Esophagus (tissue), 2 donors: ENCODE data around the gene ARHGEF4. TPM values are rescaled to one million over a fixed set of nuclear protein-coding genes. Genes with fewer than 3 reads are reported as not detected.
"Not testable (repeated sequence)": the region's sequence is repeated elsewhere in the genome, so short reads cannot be mapped to it uniquely, and the experiment has no call there.

ENCODE experiments used
- H3K27ac ChIP-seq, 2 donors: one replicate each; pipeline ENCODE4 v1.5.1; 2013; ENCODE audit warnings: low read depth in 2 of 2, mild to moderate bottlenecking in 2 of 2, inconsistent platforms in 1 of 2, low read length in 1 of 2, moderate library complexity in 1 of 2
- H3K27me3 ChIP-seq, 2 donors: one replicate each; pipeline ENCODE4 v1.6.1; 2013; ENCODE audit warnings: low read length in 2 of 2, control low read depth in 1 of 2, mild to moderate bottlenecking in 1 of 2; ENCODE audit not compliant: insufficient read depth in 2 of 2, control insufficient read depth in 1 of 2
- H3K36me3 ChIP-seq, 2 donors: one replicate each; pipeline ENCODE4 v1.6.1; 2013; ENCODE audit warnings: low read length in 1 of 2; ENCODE audit not compliant: control insufficient read depth in 2 of 2, insufficient read depth in 2 of 2
- H3K4me1 ChIP-seq, 2 donors: one replicate each; pipeline ENCODE4 v1.6.1; 2013; ENCODE audit warnings: low read length in 1 of 2; ENCODE audit not compliant: control insufficient read depth in 2 of 2, insufficient read depth in 2 of 2
- H3K4me3 ChIP-seq, 2 donors: one replicate each; pipeline ENCODE4 v1.5.1; 2013; ENCODE audit warnings: low read length in 2 of 2, mild to moderate bottlenecking in 2 of 2, low read depth in 1 of 2, moderate library complexity in 1 of 2
- H3K9me3 ChIP-seq, 2 donors: one replicate each; pipeline ENCODE4 v1.6.1; 2013; ENCODE audit warnings: mild to moderate bottlenecking in 2 of 2, low read depth in 1 of 2, low read length in 1 of 2, moderate library complexity in 1 of 2; ENCODE audit not compliant: control insufficient read depth in 2 of 2, insufficient read depth in 1 of 2
- WGBS, 2 donors: extraction: QIAGEN DNeasy Blood & Tissue Kit; methylation state at CpG; one replicate each; pipeline ENCODE4 v1.1.7; 2013; 5-methylcytosine and 5-hydroxymethylcytosine counted together
- polyA plus RNA-seq, 2 donors: library from polyadenylated mRNA; stranded (reverse); fragments of 200-250 nt; gene quantifications; one replicate each; pipeline ENCODE4 v1.2.3, GENCODE V29; 2013
- donor health status: healthy with polysubstance abuse.
- donor health status: Bipolar disorder and iron deficiency.

The ARHGEF4 gene
- polyA plus RNA-seq, 2 donors, result 32.2 to 98.9 TPM

DNA sequence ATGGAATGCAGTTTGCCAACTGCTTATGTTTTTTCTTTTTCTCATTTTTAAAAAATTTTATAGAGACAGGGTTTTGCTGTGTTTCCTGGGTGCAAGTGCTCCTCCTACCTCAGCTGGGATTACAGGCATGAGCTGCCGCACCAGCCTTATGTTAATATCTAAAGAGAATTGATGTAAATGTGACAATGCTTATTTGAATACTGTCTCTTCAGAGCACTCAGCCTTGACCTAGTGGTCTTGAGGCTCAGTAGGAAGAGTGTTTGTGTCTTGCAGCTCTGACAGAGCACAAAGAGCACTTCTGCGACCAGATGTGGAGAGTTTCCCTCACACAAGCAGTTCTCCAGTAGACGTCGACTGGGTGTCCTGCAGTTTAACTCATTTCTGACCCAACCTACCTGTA, 55.3 kb downstream of the ARHGEF4 start:
- Histone ChIP-seq H3K9me3 (no peaks in the 10 kb centered on the region), H3K27ac (peak overlapping the region; percentile 73 to 90), H3K36me3 (no peaks in the 10 kb centered on the region), H3K4me3 (no peak overlapping the region), H3K27me3 (no peaks in the 10 kb centered on the region), H3K4me1 (peaks cover 8 to 33% of the 10 kb centered on the region in 2 donors)
- 63 to 68% methylated on average over 4 of the region's 4 CpGs for WGBS, 2 donors

- WGBS, 2 donors, result 79 to 84% methylated on average over 18 of the region's 18 CpGs
- Histone ChIP-seq H3K4me1 (peaks cover 9 to 40% of the 10 kb centered on the region in 2 donors), H3K4me3 (no peak overlapping the region), H3K27me3 (no peaks in the 10 kb centered on the region), H3K36me3 (no peaks in the 10 kb centered on the region), H3K27ac (peak overlapping the region; percentile 73 to 90), H3K9me3 (no peaks in the 10 kb centered on the region)
These were observed 56.4 kb downstream of the ARHGEF4 start for GRCh38 chr2:130892793-130893785.

GRCh38 chr2:130894326-130894942, 57.7 kb downstream of the ARHGEF4 start:
- 45 to 59% methylated on average over 7 of the region's 7 CpGs for WGBS, 2 donors

GRCh38 chr2:130896813-130897212, 60.1 kb downstream of the ARHGEF4 start:
- 78 to 81% methylated on average over 7 of the region's 7 CpGs for WGBS, 2 donors
- Histone ChIP-seq H3K4me3 (no peak overlapping the region), H3K36me3 (no peaks in the 10 kb centered on the region), H3K27me3 (no peaks in the 10 kb centered on the region), H3K27ac (peak overlapping the region; percentile 26 to 30), H3K4me1 (peaks cover 13 to 49% of the 10 kb centered on the region in 2 donors), H3K9me3 (no peaks in the 10 kb centered on the region)

More at GRCh38 chr2:130894326-130894942, 57.7 kb downstream of the ARHGEF4 start:
- H3K36me3 ChIP-seq, result no peaks in the 10 kb centered on the region
- no peak overlapping the region for H3K4me3 ChIP-seq
- H3K27me3 ChIP-seq, result no peaks in the 10 kb centered on the region
- H3K4me1 ChIP-seq, result peaks cover 11 to 48% of the 10 kb centered on the region in 2 donors
- no peaks in the 10 kb centered on the region for H3K9me3 ChIP-seq
- peak overlapping the region; percentile 73 to 90 for H3K27ac ChIP-seq

DNA sequence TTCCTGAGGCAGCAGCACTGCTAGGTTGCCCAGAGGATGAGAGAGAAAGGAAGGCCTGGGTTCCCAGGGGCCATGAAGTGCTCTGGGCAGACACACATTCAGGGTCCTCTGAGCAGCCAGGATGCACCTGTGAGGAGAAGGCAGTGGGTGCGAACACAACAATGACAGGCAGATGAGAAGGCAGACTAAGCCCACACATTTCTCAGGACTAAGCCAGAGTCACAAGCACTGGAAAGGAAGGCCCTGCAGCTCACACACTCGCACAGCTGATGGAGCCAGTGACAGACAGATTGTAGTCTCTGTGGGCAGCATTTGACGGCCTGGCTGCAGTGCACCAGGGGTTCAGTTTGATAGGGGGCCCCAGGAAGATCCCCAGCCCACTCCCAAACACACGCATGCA, 61.8 kb downstream of the ARHGEF4 start:
- Histone ChIP-seq H3K4me1 (peaks cover 13 to 34% of the 10 kb centered on the region in 2 donors), H3K36me3 (no peaks in the 10 kb centered on the region), H3K27me3 (no peaks in the 10 kb centered on the region), H3K4me3 (no peak overlapping the region), H3K9me3 (no peaks in the 10 kb centered on the region), H3K27ac (peak overlapping the region in 1 of 2 donors; percentile 53)
- WGBS, 2 donors, result 75 to 79% methylated on average over 4 of the region's 4 CpGs

GRCh38 chr2:130899306-130899705, 62.6 kb downstream of the ARHGEF4 start:
- Histone ChIP-seq H3K27ac (no peak overlapping the region), H3K4me3 (no peak overlapping the region), H3K27me3 (no peaks in the 10 kb centered on the region), H3K9me3 (no peaks in the 10 kb centered on the region), H3K4me1 (peaks cover 9 to 30% of the 10 kb centered on the region in 2 donors), H3K36me3 (no peaks in the 10 kb centered on the region)
- WGBS, 2 donors, result 84 to 85% methylated on average over 5 of the region's 5 CpGs

- Histone ChIP-seq H3K4me1 (peaks cover 8 to 26% of the 10 kb centered on the region in 2 donors), H3K27me3 (no peaks in the 10 kb centered on the region), H3K27ac (peak overlapping the region in 1 of 2 donors; percentile 49), H3K36me3 (no peaks in the 10 kb centered on the region), H3K9me3 (no peaks in the 10 kb centered on the region), H3K4me3 (no peak overlapping the region)
- 68 to 73% methylated on average over 3 of the region's 3 CpGs for WGBS, 2 donors
These were observed 64.3 kb downstream of the ARHGEF4 start for GRCh38 chr2:130901061-130901460.

- H3K4me3 ChIP-seq, H3K27me3 ChIP-seq, H3K36me3 ChIP-seq, H3K9me3 ChIP-seq, H3K27ac ChIP-seq: not testable (repeated sequence)
- 94 to 95% methylated on average over 9 of the region's 9 CpGs for WGBS, 2 donors
- H3K4me1 ChIP-seq, result peaks cover 6 to 23% of the 10 kb centered on the region in 2 donors
These were observed 64.9 kb downstream of the ARHGEF4 start for GRCh38 chr2:130901626-130902025.

- H3K4me3 ChIP-seq, result no peak overlapping the region
- no peaks in the 10 kb centered on the region for H3K27me3 ChIP-seq
- H3K9me3 ChIP-seq, result no peaks in the 10 kb centered on the region
- WGBS, 2 donors, result 91 to 93% methylated on average over 5 of the region's 5 CpGs
- H3K4me1 ChIP-seq, result peaks cover 0 to 12% of the 10 kb centered on the region in 2 donors
- no peak overlapping the region for H3K27ac ChIP-seq
- peaks cover 0 to under 1% of the 10 kb centered on the region in 2 donors for H3K36me3 ChIP-seq
These were observed 72.1 kb downstream of the ARHGEF4 start for GRCh38 chr2:130908832-130909231.
